Lung (tissue), 12 donors: ENCODE data around the gene ISM2. TPM values are rescaled to one million over a fixed set of nuclear protein-coding genes. Genes with fewer than 3 reads are reported as not detected.

Source experiments
- ATAC-seq: fragments of 200-7000 bp; cut with Tn5 transposase; one replicate; pipeline ENCODE4 v1.9.1; 2020; ENCODE audit warnings: moderate number of reproducible peaks; ENCODE audit not compliant: insufficient read depth, low FRiP score
- DNase-seq, 3 donors: peaks; one replicate each; pipeline ENCODE4 v3.0.0-alpha.2; 2013 to 2017
- H3K27ac ChIP-seq, 2 donors: one replicate each; pipeline ENCODE4 v1.5.1; 2013; ENCODE audit warnings: mild to moderate bottlenecking in 2 of 2, moderate library complexity in 2 of 2, control low read depth in 1 of 2, inconsistent platforms in 1 of 2, low read depth in 1 of 2, low read length in 1 of 2
- H3K27me3 ChIP-seq, 3 donors: one replicate each; pipeline ENCODE4 v1.5.1; 2013; ENCODE audit warnings: low read length in 2 of 3; ENCODE audit not compliant: control insufficient read depth in 3 of 3, insufficient read depth in 3 of 3
- H3K36me3 ChIP-seq, 4 donors: one replicate each; pipeline ENCODE4 v1.5.1; 2013; ENCODE audit warnings: low read length in 4 of 4, mild to moderate bottlenecking in 1 of 4, moderate library complexity in 1 of 4; ENCODE audit not compliant: control insufficient read depth in 4 of 4, insufficient read depth in 4 of 4
- H3K4me1 ChIP-seq, 5 donors: one replicate each; pipeline ENCODE4 v1.5.1; 2013; ENCODE audit warnings: low read length in 5 of 5, mild to moderate bottlenecking in 2 of 5, moderate library complexity in 1 of 5; ENCODE audit not compliant: control insufficient read depth in 5 of 5, insufficient read depth in 5 of 5
- H3K4me3 ChIP-seq: one replicate; pipeline ENCODE4 v1.5.1; 2013; ENCODE audit warnings: mild to moderate bottlenecking, control low read depth, moderate library complexity
- H3K9ac ChIP-seq, 2 donors: one replicate each; pipeline ENCODE4 v1.5.1; 2013; ENCODE audit warnings: low read length in 2 of 2, control low read depth in 1 of 2; ENCODE audit not compliant: insufficient read depth in 1 of 2
- H3K9me3 ChIP-seq, 4 donors: one replicate each; pipeline ENCODE4 v1.5.1; 2013; ENCODE audit warnings: low read length in 3 of 4, mild to moderate bottlenecking in 1 of 4, moderate library complexity in 1 of 4; ENCODE audit not compliant: control insufficient read depth in 4 of 4, insufficient read depth in 3 of 4
- CTCF ChIP-seq: IDR thresholded peaks from 2 replicates; pipeline ENCODE4 v1.5.1; 2012; ENCODE audit warnings: mild to moderate bottlenecking; ENCODE audit errors: control extremely low read depth, extremely low read depth
- WGBS, 2 donors: extraction: QIAGEN DNeasy Blood & Tissue Kit; methylation state at CpG; one replicate each; pipeline ENCODE4 v1.1.7; 2013; 5-methylcytosine and 5-hydroxymethylcytosine counted together
- polyA plus RNA-seq, 2 donors: library from polyadenylated mRNA; stranded (reverse); fragments of 200-250 nt; gene quantifications; one replicate each; pipeline ENCODE4 v1.2.1, GENCODE V29; 2013
- total RNA-seq, 2 donors: library from RNA; depleted of rRNA in 1 of 2; stranded (reverse); fragments of >200 nt in 1 of 2; gene quantifications; one replicate each; pipeline ENCODE4 v1.2.1, GENCODE V29; 2014 to 2021
- donor health status: control.
- donor health status: control.
- donor health status: Bipolar disorder and iron deficiency.
- donor health status: healthy.
- donor health status: DM: yes; HTN: yes; CAD: no.

ISM2 gene
- total and polyA plus RNA-seq, 4 donors: 0.02 TPM; not detected in 3

GRCh38 chr14:77523109-77523508, 24.5 kb upstream of the ISM2 start:
- peaks cover 8 to 13% (median 9%) of the 10 kb centered on the region in 4 donors for H3K36me3 ChIP-seq
- H3K27ac ChIP-seq: no peak overlapping the region
- no peaks in the 10 kb centered on the region for H3K9me3 ChIP-seq
- H3K4me3 ChIP-seq: no peak overlapping the region
- DNase-seq: no peak
- no peak overlapping the region for H3K9ac ChIP-seq
- peaks cover 0 to 3% (median 0%) of the 10 kb centered on the region in 5 donors for H3K4me1 ChIP-seq
- no peak for ATAC-seq
- H3K27me3 ChIP-seq: no peaks in the 10 kb centered on the region
- WGBS, 2 donors: 86 to 89% methylated on average over 3 of the region's 3 CpGs
- no peak for TF ChIP-seq CTCF

- Histone ChIP-seq H3K36me3 (peaks cover 10 to 19% (median 16%) of the 10 kb centered on the region in 4 donors), H3K4me1 (peaks cover 0 to 3% (median 0%) of the 10 kb centered on the region in 5 donors), H3K27ac (no peak overlapping the region), H3K4me3 (no peak overlapping the region), H3K9ac (no peak overlapping the region), H3K27me3 (no peaks in the 10 kb centered on the region), H3K9me3 (no peaks in the 10 kb centered on the region)
- TF ChIP-seq CTCF: no peak
- no peak for DNase-seq
- ATAC-seq: no peak
- whole genome bisulfite sequencing, 2 donors: 94 to 96% methylated on average over 4 of the region's 4 CpGs
These were observed 21.9 kb upstream of the ISM2 start for GRCh38 chr14:77520555-77520954.

GRCh38 chr14:77516126-77516525, 17.5 kb upstream of the ISM2 start:
- Histone ChIP-seq H3K9me3 (peaks cover 0 to 1% (median 0%) of the 10 kb centered on the region in 4 donors), H3K9ac (no peak overlapping the region), H3K4me1 (peaks cover 0 to 3% (median 0%) of the 10 kb centered on the region in 5 donors), H3K27ac (no peak overlapping the region), H3K4me3 (no peak overlapping the region), H3K27me3 (no peaks in the 10 kb centered on the region), H3K36me3 (peaks cover 14 to 31% (median 25%) of the 10 kb centered on the region in 4 donors)
- TF ChIP-seq CTCF: no peak
- no peak for ATAC-seq
- no peak for DNase-seq
